AG09309 (cell line): ENCODE results near the gene KHDC1.

ENCODE experiments used
- DNase-seq: peaks from one replicate; pipeline ENCODE4 v3.0.0-alpha.2; 2010; ENCODE audit warnings: low read depth
- H3K4me3 ChIP-seq: 2 replicates; pipeline ENCODE4 v1.5.1; 2011; ENCODE audit warnings: mild to moderate bottlenecking, low read depth, low read length, moderate library complexity; ENCODE audit not compliant: control insufficient read depth
- CTCF ChIP-seq: IDR thresholded peaks from 2 replicates; pipeline ENCODE4 v1.5.1; 2011; ENCODE audit warnings: mild to moderate bottlenecking, low read depth, low read length, inconsistent platforms; ENCODE audit not compliant: insufficient read depth, control insufficient read depth; ENCODE audit errors: missing control alignments

The KHDC1 gene

DNA sequence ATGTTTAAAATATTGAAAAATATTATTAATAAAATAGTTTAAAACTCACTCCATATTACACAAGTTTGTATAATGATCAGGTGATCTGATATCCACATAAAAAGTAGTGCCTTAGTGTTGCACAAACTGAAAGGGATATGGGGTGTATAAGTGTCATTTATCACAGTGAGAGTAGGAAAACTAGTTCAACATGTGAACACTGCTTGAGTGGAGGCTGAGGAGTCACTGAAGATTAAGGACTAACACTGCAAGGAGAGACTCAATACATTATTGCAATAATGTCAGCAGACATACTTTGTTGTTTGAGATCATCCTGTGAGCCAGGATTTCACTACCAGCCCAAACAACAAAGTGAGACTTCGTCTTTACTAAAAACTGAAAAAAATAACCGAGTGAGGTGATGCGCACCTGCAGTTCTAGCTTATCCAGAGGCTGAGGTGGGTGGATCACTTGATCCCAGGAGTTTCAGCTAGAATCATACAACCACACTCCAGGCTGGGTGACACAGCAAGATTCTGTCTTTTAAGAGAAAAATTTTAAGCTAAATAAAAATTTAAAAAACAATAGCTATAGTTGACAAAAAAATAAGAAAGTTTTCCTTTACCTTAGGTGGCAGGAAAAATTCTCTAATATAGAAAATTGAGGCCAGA lies 35.3 kb downstream of the KHDC1 start:
- no peak for TF ChIP-seq CTCF
- DNase-seq: no peak
- no peak overlapping the region for H3K4me3 ChIP-seq

DNA sequence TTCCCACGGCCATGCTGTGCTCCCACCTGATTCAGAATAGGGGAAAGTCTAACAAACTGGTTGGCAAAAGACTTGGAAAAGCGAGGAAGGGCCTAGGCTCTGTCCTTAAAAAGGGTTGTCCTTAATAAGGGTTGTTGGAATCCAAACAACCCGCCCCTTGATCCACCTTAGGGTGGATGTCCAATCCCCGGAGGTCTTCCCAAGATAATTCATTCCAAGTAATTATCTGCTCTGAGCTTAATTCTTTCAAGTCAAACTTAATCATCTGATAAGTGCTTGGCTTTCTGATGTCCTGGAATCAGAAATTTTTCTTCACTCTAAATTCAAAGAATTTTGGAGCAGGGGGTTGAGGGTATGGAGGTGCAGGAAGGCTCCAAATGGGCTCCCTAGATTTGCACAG lies 37.6 kb downstream of the KHDC1 start, which contains the start of gene KHDC1L:
Gene KHDC1L, minus strand, starts transcription at position 101 of the 400 bp plus-strand sequence. Its CDS starts 88 bp downstream, at position 13.
- H3K4me3 ChIP-seq: no peak within 1 kb of the TSS
- TF ChIP-seq CTCF: no peak
- DNase-seq: no peak

- H3K4me3 ChIP-seq: no peak overlapping the region
- no peak for DNase-seq
- no peak for TF ChIP-seq CTCF
Measured at GRCh38 chr6:73216859-73217258, 46.1 kb downstream of the KHDC1 start.

GRCh38 chr6:73209117-73209516 lies 53.9 kb downstream of the KHDC1 start:
- TF ChIP-seq CTCF: no peak
- H3K4me3 ChIP-seq: no peak overlapping the region
- DNase-seq: no peak

DNA sequence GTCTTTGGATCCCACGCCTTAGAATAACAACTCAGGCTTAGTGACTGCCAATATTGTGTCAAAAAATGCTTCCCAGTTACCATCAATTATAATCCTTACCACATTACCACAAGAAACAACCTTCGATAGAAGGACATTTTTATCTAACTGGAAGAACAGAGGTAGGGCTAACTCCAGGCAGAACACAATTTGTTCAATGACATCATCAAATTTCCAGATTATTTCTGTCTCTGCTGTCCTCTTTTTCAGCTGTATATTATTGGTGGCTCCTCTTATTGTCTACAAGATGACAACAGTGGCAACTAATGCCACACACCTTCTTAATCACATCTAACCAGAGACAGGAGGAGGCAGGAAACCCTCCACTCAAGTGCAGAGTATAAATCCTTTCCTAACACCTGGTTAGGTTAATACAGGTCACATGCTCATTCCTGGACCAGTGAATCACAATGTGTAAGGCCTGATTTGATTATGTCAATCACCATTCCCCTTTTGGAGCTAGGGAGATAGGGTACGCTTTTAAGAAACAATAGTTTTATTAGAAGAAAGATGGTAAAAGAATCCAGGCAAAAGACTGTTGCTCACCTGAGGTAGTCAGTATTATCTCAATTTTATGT lies 55.7 kb downstream of the KHDC1 start:
- no peak for DNase-seq
- H3K4me3 ChIP-seq: no peak overlapping the region
- TF ChIP-seq CTCF: no peak

GRCh38 chr6:73204252-73204651 lies 58.7 kb downstream of the KHDC1 start:
- no peak for TF ChIP-seq CTCF
- H3K4me3 ChIP-seq: no peak overlapping the region
- DNase-seq: no peak
